ENCODE results near the gene OR5M3. TPM values are rescaled to one million over a fixed set of nuclear protein-coding genes. Genes with fewer than 3 reads are reported as not detected.

OR5M3 gene
- total RNA-seq, 1 donor from 2014 or later: not detected

DNA sequence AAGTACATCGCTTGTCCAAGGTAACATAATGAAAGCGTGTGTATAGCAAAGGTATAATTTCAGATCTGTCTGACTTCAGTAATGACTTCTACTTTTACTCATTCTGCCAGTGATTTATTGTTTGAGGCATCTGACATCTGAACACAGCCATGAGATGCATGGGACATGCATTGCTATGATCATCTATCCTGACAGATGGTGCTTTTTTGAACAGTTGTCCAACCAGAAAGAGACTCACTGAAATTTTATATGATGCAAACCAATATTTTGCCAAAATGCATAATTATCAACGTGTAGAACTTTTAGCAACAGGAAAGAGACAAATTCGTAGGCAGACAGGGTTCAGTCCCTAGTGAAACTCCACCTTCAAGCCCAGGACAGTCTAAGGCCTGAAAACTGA, 19.6 kb downstream of the OR5M3 start:
- H3K9me3 Mint-ChIP-seq (ENCODE audit: unreplicated experiment): no peaks in the 10 kb centered on the region
- no peaks in the 10 kb centered on the region for H3K4me1 Mint-ChIP-seq (ENCODE audit: unreplicated experiment)
- no peak overlapping the region for H3K4me3 Mint-ChIP-seq (ENCODE audit: unreplicated experiment)
- TF ChIP-seq, protein P1, sequence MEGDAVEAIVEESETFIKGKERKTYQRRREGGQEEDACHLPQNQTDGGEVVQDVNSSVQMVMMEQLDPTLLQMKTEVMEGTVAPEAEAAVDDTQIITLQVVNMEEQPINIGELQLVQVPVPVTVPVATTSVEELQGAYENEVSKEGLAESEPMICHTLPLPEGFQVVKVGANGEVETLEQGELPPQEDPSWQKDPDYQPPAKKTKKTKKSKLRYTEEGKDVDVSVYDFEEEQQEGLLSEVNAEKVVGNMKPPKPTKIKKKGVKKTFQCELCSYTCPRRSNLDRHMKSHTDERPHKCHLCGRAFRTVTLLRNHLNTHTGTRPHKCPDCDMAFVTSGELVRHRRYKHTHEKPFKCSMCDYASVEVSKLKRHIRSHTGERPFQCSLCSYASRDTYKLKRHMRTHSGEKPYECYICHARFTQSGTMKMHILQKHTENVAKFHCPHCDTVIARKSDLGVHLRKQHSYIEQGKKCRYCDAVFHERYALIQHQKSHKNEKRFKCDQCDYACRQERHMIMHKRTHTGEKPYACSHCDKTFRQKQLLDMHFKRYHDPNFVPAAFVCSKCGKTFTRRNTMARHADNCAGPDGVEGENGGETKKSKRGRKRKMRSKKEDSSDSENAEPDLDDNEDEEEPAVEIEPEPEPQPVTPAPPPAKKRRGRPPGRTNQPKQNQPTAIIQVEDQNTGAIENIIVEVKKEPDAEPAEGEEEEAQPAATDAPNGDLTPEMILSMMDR (IDR thresholded peaks at IDR 0.05; ENCODE audit: unreplicated experiment): no peak
- no peak overlapping the region for H3K27ac Mint-ChIP-seq (ENCODE audit: unreplicated experiment)
- no peak for DNase-seq (ENCODE audit: low spot score)
- no peaks in the 10 kb centered on the region for H3K27me3 Mint-ChIP-seq (ENCODE audit: unreplicated experiment)
- H3K36me3 Mint-ChIP-seq (ENCODE audit: low read depth, unreplicated experiment): no peaks in the 10 kb centered on the region

Other genes starting within 250 kb of the OR5M3 start
- not detected for gene OR5T2, start 239.1 kb downstream of the OR5M3 start, total RNA-seq (ENCODE audit: unreplicated experiment)
- not detected for gene OR5T3, start 221.1 kb downstream of the OR5M3 start, total RNA-seq (ENCODE audit: unreplicated experiment)
- not detected for gene OR5T1, start 199.2 kb downstream of the OR5M3 start, total RNA-seq (ENCODE audit: unreplicated experiment)
- gene OR8H1, start 181.1 kb downstream of the OR5M3 start, total RNA-seq (ENCODE audit: unreplicated experiment): not detected
- not detected for gene OR8K3, start 158.2 kb downstream of the OR5M3 start, total RNA-seq (ENCODE audit: unreplicated experiment)
- not detected for gene OR8K1, start 127.3 kb downstream of the OR5M3 start, total RNA-seq (ENCODE audit: unreplicated experiment)
- gene OR8J1, start 119.1 kb downstream of the OR5M3 start, total RNA-seq (ENCODE audit: unreplicated experiment): not detected
- gene OR8U1, start 97.7 kb downstream of the OR5M3 start, total RNA-seq (ENCODE audit: unreplicated experiment): not detected
- gene OR5AL1, start 60.7 kb downstream of the OR5M3 start, total RNA-seq (ENCODE audit: unreplicated experiment): not detected
- gene OR5M8, start 18.0 kb upstream of the OR5M3 start, total RNA-seq (ENCODE audit: unreplicated experiment): not detected
- not detected for gene OR5M11, start 69.9 kb upstream of the OR5M3 start, total RNA-seq (ENCODE audit: unreplicated experiment)
- gene OR5M10, start 104.4 kb upstream of the OR5M3 start, total RNA-seq (ENCODE audit: unreplicated experiment): not detected
- not detected for gene OR5M1, start 141.5 kb upstream of the OR5M3 start, total RNA-seq (ENCODE audit: unreplicated experiment)
- not detected for gene OR5AP2, start 169.1 kb upstream of the OR5M3 start, total RNA-seq (ENCODE audit: unreplicated experiment)
- gene OR5AR1, start 190.3 kb upstream of the OR5M3 start, total RNA-seq (ENCODE audit: unreplicated experiment): not detected
- gene OR9G1, start 225.7 kb upstream of the OR5M3 start, total RNA-seq (ENCODE audit: unreplicated experiment): not detected

Data from endothelial cell (in vitro differentiated cells).